D721Med (cell line): ENCODE measurements around the gene PTPN11.

Experiments used
- DNase-seq: peaks from one replicate; pipeline ENCODE4 v3.0.0; 2011; ENCODE audit warnings: low spot score; ENCODE audit not compliant: insufficient read length
- FAIRE-seq: peaks from 2 replicates; lab custom pipeline; 2011; peaks lifted over from hg19 to GRCh38; lab: Jason Lieb, UNC
- CTCF ChIP-seq: IDR thresholded peaks from 2 replicates; pipeline ENCODE4 v1.5.1; 2012; ENCODE audit warnings: mild to moderate bottlenecking, control low read depth; ENCODE audit not compliant: insufficient read depth; ENCODE audit errors: missing control alignments

PTPN11 gene

GRCh38 chr12:112479413-112479812 lies 60.7 kb downstream of the PTPN11 start:
- FAIRE-seq (no peak), DNase-seq (no peak)

GRCh38 chr12:112480931-112481330 lies 62.2 kb downstream of the PTPN11 start:
- no peak for FAIRE-seq
- no peak for TF ChIP-seq CTCF
- DNase-seq: no peak

More at GRCh38 chr12:112479413-112479812, 60.7 kb downstream of the PTPN11 start:
- no peak for TF ChIP-seq CTCF

- no peak for TF ChIP-seq CTCF
- DNase-seq (no peak), FAIRE-seq (no peak)
Measured at GRCh38 chr12:112482733-112483132, 64.0 kb downstream of the PTPN11 start.

GRCh38 chr12:112486361-112486760 lies 67.6 kb downstream of the PTPN11 start:
- TF ChIP-seq CTCF: no peak
- FAIRE-seq (no peak), DNase-seq (no peak)

- DNase-seq (no peak), FAIRE-seq (no peak)
- TF ChIP-seq CTCF: no peak
Measured at GRCh38 chr12:112488257-112488876, 69.6 kb downstream of the PTPN11 start.

- no peak for TF ChIP-seq CTCF
- FAIRE-seq (no peak), DNase-seq (no peak)
Measured at GRCh38 chr12:112489456-112489855, 70.7 kb downstream of the PTPN11 start.

GRCh38 chr12:112496496-112496895 lies 77.7 kb downstream of the PTPN11 start:
- DNase-seq (no peak), FAIRE-seq (no peak)
- no peak for TF ChIP-seq CTCF
